Activated CD8-positive, alpha-beta T cell treated with anti-CD3 and anti-CD28 coated beads, Interleukin-2, amount 10 ng/mL, durations not matched to agents 7 days and 5 days (primary cell): ENCODE data around the gene HOXC12. TPM values are rescaled to one million over a fixed set of nuclear protein-coding genes. Genes with fewer than 3 reads are reported as not detected.

Experiments
- ATAC-seq: fragments of 150-1000 bp; cut with Tn5 transposase; one replicate; pipeline ENCODE4 v1.10.0; 2021; ENCODE audit warnings: moderate library complexity
- CTCF ChIA-PET: fragments of 350-600 bp; sonication (Branson Sonifier 250); formaldehyde crosslinking; loops from one replicate; lab custom pipeline; 2021; ENCODE audit warnings: antibody characterized with exemption; lab: Charles Lee
- POLR2A ChIA-PET: fragments of 350-600 bp; sonication (Branson Sonifier 250); formaldehyde crosslinking; loops from one replicate; lab custom pipeline; 2021; ENCODE audit warnings: antibody characterized with exemption; lab: Charles Lee
- DNase-seq: peaks from one replicate; pipeline ENCODE4 v3.0.0-alpha.2; 2020
- H3K27ac Mint-ChIP-seq: one replicate; pipeline ENCODE4 v1.8.0; 2021; ENCODE audit warnings: mild to moderate bottlenecking, mixed read lengths
- H3K27me3 Mint-ChIP-seq: one replicate; pipeline ENCODE4 v1.8.0; 2021; ENCODE audit warnings: low read depth, mixed read lengths
- H3K36me3 Mint-ChIP-seq: one replicate; pipeline ENCODE4 v1.8.0; 2021; ENCODE audit warnings: low read depth, mixed read lengths
- H3K4me1 Mint-ChIP-seq: one replicate; pipeline ENCODE4 v1.8.0; 2021; ENCODE audit warnings: low read depth, mixed read lengths
- H3K4me3 Mint-ChIP-seq: one replicate; pipeline ENCODE4 v1.8.0; 2021; ENCODE audit warnings: mild to moderate bottlenecking, mixed read lengths
- H3K9me3 Mint-ChIP-seq: one replicate; pipeline ENCODE4 v1.8.0; 2022; ENCODE audit warnings: mixed read lengths; ENCODE audit not compliant: insufficient read depth
- total RNA-seq, 2 experiments: library from RNA; stranded (reverse); gene quantifications; one replicate each; pipeline ENCODE4 v1.2.3, GENCODE V29; 2021

Gene HOXC12
- total RNA-seq, 2 experiments from 2014 or later, result not detected

DNA sequence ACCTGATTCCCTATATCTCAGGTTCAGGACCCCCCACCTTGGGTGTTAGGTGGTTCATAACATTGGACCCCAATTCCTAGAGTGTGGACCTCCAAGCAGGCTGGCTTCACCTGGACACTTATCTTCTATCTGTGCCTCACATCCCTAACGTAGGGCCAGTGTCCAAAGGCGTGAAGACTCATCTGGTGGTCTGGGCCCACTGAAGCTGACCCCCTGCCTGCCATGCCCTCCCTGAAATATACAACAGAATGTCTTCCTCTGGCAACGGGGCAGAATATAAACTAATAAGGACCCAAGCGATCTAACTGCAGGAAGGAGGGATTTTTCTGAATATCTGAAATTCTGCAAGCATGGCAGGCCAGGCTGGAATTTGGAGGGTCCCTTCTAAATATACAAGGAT is 10.5 kb upstream of the HOXC12 start:
- H3K27me3 Mint-ChIP-seq, result peaks cover 83% of the 10 kb centered on the region
- DNase-seq, result no peak
- peaks cover 4% of the 10 kb centered on the region for H3K36me3 Mint-ChIP-seq
- ATAC-seq, result no peak
- H3K9me3 Mint-ChIP-seq, result no peaks in the 10 kb centered on the region
- H3K4me1 Mint-ChIP-seq, result no peaks in the 10 kb centered on the region
- POLR2A ChIA-PET, result no interaction called here
- no peak overlapping the region for H3K4me3 Mint-ChIP-seq
- CTCF ChIA-PET, result no interaction called here
- H3K27ac Mint-ChIP-seq, result no peak overlapping the region

DNA sequence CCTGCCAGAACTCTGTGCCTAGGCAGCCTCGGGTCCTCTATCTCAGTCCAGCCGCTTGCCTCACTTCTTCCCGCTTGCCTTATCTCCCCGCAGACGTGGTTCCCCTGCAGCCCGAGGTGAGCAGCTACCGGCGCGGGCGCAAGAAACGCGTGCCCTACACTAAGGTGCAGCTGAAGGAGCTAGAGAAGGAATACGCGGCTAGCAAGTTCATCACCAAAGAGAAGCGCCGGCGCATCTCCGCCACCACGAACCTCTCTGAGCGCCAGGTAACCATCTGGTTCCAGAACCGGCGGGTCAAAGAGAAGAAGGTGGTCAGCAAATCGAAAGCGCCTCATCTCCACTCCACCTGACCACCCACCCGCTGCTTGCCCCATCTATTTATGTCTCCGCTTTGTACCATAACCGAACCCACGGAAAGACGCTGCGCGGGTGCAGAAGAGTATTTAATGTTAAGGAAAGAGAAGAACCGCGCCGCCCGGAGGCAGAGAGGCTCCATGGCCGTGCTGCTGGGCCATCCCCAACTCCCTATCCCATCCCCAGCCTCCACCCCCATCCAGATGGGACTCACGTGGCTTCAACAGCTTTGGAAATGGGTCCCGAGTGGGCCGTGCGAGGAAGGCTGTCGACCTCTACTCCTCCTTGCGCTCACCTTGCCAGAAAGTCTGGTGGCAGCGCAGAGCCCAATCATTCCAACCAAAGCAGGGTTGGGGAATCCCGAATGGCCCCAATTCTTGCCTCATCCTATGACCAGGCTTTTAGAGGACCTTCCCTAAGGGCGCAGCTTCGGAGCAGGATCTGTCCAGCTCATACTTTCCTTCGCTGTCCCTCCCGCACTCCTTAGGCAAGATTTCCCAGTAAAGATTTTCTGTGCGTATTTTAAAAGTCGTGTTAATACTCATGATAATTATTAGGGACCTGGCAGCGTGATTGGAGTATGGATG is 9.5 kb upstream of the HOXC12 start:
- ChIA-PET CTCF (interaction anchor here (1.4 kb wide), 2 partner anchors 13 to 40 kb away, joined by 3 read pairs; partner anchors contain the start of gene HOXC10), POLR2A (no interaction called here)
- ATAC-seq, result no peak
- Mint-ChIP-seq H3K4me1 (no peaks in the 10 kb centered on the region), H3K9me3 (no peaks in the 10 kb centered on the region), H3K27ac (no peak overlapping the region), H3K36me3 (peaks cover 2% of the 10 kb centered on the region), H3K27me3 (peaks cover 83% of the 10 kb centered on the region), H3K4me3 (no peak overlapping the region)
- no peak for DNase-seq

DNA sequence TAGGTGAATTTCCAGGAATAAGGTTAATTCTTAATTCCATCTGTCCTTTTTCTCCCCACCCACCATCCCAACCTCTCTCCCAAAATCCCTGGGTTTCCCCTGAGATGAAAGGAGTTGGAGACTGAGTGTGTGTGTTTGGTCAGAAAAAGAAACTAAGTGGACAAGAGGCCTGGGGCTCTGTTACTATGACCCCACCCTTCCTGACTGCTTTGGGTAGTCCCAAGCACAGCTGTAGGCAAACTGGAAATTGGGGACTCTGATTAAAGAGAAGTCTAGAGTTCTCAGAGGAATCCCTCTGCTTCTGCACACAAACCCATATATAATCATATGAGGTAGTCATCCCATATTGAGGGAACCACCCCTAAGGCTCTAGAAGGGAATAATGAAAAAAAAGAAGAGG is 7.0 kb upstream of the HOXC12 start:
- H3K27ac Mint-ChIP-seq, result no peak overlapping the region
- H3K4me1 Mint-ChIP-seq, result no peaks in the 10 kb centered on the region
- DNase-seq (no peak), ATAC-seq (no peak)
- H3K27me3 Mint-ChIP-seq, result peaks cover 93% of the 10 kb centered on the region
- no peak overlapping the region for H3K4me3 Mint-ChIP-seq
- ChIA-PET CTCF (no interaction called here), POLR2A (no interaction called here)
- peaks cover 2% of the 10 kb centered on the region for H3K36me3 Mint-ChIP-seq
- no peaks in the 10 kb centered on the region for H3K9me3 Mint-ChIP-seq

DNA sequence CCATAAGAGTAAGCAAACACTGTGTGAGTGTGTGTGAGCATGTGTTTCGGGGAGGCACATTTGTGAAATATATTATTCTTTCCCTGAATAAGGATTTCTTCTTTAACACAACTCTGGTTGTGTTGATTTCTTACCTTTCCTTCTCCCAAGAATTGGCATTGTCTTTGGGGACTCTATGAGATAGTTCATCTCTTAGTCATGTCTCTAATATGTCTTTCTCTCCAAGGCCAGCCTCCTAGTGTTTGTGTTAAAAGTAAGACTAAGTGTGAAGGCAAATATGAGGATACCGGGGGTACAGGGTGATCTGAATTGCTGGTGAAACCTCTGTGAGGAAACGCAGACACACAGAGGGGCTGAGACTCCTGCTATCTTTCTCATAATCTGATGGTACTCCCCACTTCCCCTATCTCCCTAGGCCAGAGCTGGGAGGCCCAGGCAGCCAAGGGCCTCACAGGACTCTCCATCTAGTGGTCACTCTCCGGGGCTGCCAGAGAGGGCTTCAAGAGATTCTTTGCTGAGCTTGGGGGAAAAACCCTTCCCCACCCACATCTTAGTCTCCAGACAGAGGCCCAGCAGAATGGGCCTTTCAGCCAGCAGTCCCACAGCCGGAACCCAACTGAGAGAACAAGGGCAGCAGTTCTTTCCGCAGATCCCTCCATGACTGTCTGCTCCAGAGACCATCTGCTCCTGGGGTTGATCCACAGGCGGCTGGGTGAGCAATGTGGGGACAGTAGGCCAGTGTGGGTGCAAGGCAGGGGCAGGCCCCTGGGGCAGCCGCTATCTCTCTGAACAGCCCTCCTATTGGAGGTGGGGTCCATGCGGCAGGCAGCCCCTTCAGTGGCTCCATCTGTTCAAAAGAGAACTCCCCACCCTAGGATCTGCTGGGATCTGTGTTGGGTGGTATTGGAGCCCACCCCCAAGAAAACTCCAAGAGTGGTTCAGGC is 5.8 kb upstream of the HOXC12 start:
- no peak for DNase-seq
- CTCF ChIA-PET, result no interaction called here

DNA sequence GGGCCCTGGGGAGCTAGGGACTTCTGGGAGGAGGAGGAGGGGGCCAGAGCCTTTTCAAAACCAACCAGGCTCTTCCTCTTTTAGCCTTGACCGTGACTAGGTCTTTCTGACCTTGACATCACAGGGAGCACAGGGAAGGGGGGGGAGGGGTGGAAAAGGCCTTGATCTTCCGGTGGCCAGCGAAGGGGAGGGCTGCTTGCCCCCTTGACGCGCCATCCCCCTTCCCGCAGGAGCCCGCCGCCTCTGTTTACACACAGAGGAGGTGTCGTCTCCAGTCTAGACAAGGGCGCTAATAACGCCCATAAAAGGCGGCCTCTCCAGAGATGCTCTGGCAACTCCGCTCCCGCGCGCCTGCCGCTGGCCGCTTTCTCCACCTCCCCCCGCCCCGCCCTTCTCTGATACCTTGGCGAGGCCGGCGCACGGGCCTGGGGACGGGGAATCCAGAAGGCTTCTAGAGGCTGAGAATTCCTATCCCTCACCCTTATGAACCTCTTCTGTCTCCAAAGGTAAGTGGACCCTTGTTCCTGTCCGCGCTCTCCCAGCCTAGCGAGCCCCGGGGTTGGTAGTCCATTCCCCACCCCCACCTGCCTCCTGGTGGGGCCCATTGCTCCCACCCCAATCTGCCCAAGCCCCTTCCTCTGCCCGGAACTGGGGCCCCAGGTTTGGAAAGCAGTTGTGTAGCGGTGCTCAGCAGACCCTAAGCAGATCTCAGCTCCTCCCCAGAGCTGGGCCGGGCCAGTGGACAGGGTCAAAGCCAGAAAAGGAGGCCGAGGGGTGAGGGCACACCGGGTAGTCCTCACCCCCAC is 4.9 kb upstream of the HOXC12 start:
- no peaks in the 10 kb centered on the region for H3K9me3 Mint-ChIP-seq
- H3K27ac Mint-ChIP-seq, result no peak overlapping the region
- peaks cover 7% of the 10 kb centered on the region for H3K36me3 Mint-ChIP-seq
- no peak overlapping the region for H3K4me3 Mint-ChIP-seq
- H3K4me1 Mint-ChIP-seq, result no peaks in the 10 kb centered on the region
- DNase-seq (no peak), ATAC-seq (no peak)
- CTCF ChIA-PET, result no interaction called here
- peaks cover 94% of the 10 kb centered on the region for H3K27me3 Mint-ChIP-seq
- POLR2A ChIA-PET, result no interaction called here

More for the DNA sequence above, 5.8 kb upstream of the HOXC12 start:
- Mint-ChIP-seq H3K36me3 (peaks cover 5% of the 10 kb centered on the region), H3K9me3 (no peaks in the 10 kb centered on the region), H3K4me3 (no peak overlapping the region), H3K4me1 (no peaks in the 10 kb centered on the region), H3K27me3 (peaks cover 94% of the 10 kb centered on the region), H3K27ac (no peak overlapping the region)
- POLR2A ChIA-PET, result no interaction called here
- no peak for ATAC-seq

DNA sequence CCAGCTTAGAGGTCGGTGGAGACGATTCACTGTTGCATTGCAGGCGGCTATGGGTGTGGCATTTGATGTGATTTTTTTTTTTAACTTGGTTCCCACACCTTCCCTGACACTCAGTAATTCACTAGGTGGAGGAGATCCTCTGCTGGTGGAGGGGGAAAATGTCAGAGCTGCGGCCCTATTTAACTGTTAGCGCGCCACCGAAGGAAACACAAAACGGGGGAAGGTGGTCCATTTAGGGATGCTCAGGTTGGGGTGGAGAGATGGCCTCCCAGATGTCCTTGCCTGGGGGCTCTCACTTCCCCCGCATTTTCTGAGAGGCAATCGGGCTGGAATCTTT is 4.3 kb upstream of the HOXC12 start:
- Mint-ChIP-seq H3K9me3 (no peaks in the 10 kb centered on the region), H3K4me1 (no peaks in the 10 kb centered on the region), H3K27ac (no peak overlapping the region), H3K27me3 (peaks cover 91% of the 10 kb centered on the region), H3K4me3 (no peak overlapping the region), H3K36me3 (peaks cover 5% of the 10 kb centered on the region)
- ChIA-PET CTCF (no interaction called here), POLR2A (no interaction called here)
- DNase-seq (no peak), ATAC-seq (no peak)

DNA sequence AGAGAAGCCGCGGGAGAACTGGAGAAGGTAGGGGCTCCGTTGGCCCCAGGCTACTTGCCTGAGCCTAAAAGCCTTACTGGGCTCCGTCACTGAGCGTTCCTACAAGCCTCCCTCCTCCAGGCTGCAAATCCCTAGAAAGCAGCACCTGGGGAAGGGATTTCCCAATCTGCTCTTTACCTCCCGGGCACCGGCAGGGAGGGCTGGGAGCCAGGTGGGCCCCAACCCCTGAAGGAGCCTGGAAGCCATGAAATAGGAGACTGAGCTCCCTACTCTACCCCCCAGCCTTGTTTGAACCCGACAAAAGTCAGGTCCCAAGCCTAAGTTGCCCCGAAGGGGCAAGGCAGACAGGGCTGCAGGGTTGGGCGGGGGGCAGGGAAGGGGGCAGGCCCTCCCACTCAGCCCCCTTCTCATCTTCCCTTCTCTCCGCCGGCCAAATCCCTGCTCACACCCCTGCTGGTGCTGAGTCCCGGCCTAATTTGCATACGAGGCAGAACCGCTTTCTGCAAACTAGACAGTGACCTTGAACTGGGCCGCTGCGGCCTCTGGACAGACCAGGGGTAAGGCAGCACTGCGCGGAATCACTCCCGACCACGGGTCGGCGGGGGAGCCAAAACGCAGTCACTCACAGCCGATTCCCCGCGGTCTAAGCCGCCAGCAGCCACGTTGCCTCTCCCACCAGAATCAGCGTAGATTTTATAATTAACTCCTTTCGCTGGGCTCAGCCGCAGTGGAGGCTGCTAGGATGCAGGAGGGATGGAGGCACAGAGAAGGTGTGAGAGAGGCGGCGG is 3.7 kb upstream of the HOXC12 start:
- DNase-seq (no peak), ATAC-seq (no peak)
- Mint-ChIP-seq H3K9me3 (no peaks in the 10 kb centered on the region), H3K27ac (peak overlapping the region; percentile 35), H3K36me3 (peaks cover 7% of the 10 kb centered on the region), H3K4me1 (peaks cover 3% of the 10 kb centered on the region), H3K27me3 (peaks cover 91% of the 10 kb centered on the region), H3K4me3 (peak overlapping the region; percentile 30)
- ChIA-PET POLR2A (no interaction called here), CTCF (interaction anchor here (0.7 to 1.3 kb wide), 2 partner anchors 21 to 81 kb away, joined by 3 to 5 read pairs; partner anchors contain the start of gene HOXC5)

DNA sequence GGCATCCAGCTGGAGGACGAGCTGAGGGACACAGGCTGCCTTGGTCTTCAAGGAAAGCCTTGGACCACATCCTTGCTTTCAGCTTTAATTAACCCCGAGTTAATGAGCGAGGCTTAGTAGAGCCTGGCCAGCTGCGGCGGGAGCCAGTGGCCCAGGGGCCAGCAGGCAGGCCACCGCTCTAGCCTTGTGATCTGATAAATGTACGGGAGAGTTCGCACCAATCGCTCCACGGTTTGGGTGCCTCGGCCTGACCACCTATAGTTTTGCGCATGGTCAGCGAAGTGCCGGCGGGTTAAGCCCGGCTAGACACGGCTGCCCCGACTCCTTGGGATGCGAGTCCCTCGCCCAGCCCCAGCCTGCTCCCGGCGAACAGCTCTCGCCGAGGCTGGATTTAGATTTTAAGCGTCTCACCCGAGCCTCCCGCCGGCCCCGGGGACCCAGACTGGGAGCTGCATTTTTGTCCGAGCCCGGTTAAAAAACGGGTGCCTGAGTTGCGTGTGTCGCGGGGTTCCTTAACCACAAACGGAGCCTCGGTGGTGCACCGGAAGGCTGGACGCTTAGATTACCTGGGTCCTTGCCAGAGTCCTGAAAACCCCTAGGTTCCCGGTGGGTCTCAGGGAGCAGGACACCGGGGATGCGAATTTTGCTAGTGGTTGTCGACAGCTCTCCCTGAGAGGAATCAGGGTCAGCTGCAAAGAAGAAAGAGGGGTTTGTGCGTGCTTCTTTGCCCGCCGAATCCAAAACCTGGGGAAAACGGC is 2.9 kb upstream of the HOXC12 start:
- no peak for DNase-seq
- peak overlapping the region; percentile 31 for H3K4me3 Mint-ChIP-seq
- H3K27me3 Mint-ChIP-seq, result peaks cover 91% of the 10 kb centered on the region
- ChIA-PET CTCF (interaction anchor here (1.3 kb wide), 1 partner anchor 80 kb away, joined by 5 read pairs; the partner anchor contains the start of gene HOXC5), POLR2A (interaction anchor here (1.0 kb wide), 1 partner anchor 20 kb away, joined by 5 read pairs; no protein-coding TSS in a partner anchor)
- no peaks in the 10 kb centered on the region for H3K9me3 Mint-ChIP-seq
- ATAC-seq, result no peak
- peaks cover 9% of the 10 kb centered on the region for H3K36me3 Mint-ChIP-seq
- peaks cover 9% of the 10 kb centered on the region for H3K4me1 Mint-ChIP-seq
- H3K27ac Mint-ChIP-seq, result peak overlapping the region; percentile 35

DNA sequence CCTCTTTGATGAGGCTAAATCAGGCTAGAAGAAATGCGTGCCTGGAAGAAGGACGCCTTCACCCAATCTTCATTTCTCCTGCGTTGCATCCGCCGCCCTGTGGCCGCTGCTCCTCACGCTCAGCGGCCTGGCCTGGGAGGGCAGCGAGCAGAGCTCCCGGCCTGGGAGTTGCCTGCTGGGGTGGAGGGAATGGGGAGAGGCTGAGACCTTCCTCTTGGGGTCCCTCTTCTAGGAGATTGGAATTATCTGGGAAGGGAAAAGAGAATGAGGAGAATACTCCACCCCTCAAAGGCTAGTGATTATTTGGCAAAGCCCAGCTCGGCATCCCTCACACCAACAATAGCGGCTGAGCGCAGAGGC is 2.4 kb upstream of the HOXC12 start:
- POLR2A ChIA-PET, result interaction anchor here (1.0 kb wide), 1 partner anchor 20 kb away, joined by 5 read pairs; no protein-coding TSS in a partner anchor
- H3K4me3 Mint-ChIP-seq, result peak overlapping the region; percentile 31
- H3K27ac Mint-ChIP-seq, result peak overlapping the region; percentile 20
- CTCF ChIA-PET, result interaction anchor here (1.3 kb wide), 1 partner anchor 80 kb away, joined by 5 read pairs; the partner anchor contains the start of gene HOXC5
- peaks cover 92% of the 10 kb centered on the region for H3K27me3 Mint-ChIP-seq
- DNase-seq (no peak), ATAC-seq (no peak)
- H3K9me3 Mint-ChIP-seq, result no peaks in the 10 kb centered on the region
- H3K36me3 Mint-ChIP-seq, result peaks cover 9% of the 10 kb centered on the region
- H3K4me1 Mint-ChIP-seq, result peaks cover 14% of the 10 kb centered on the region
